Jurkat, Clone E6-1 (cell line): ENCODE measurements around the gene MRPS12.
"Not testable (repeated sequence)": the region's sequence is repeated elsewhere in the genome, so short reads cannot be mapped to it uniquely, and the experiment has no call there.

Source experiments
- DNase-seq: peaks from one replicate; pipeline ENCODE4 v3.0.0-alpha.2; 2011; ENCODE audit warnings: low read depth, low spot score
- H3K4me3 ChIP-seq: 2 replicates; pipeline ENCODE4 v1.5.1; 2011; ENCODE audit warnings: mild to moderate bottlenecking, low read length, control low read depth, moderate library complexity

MRPS12 gene

DNA sequence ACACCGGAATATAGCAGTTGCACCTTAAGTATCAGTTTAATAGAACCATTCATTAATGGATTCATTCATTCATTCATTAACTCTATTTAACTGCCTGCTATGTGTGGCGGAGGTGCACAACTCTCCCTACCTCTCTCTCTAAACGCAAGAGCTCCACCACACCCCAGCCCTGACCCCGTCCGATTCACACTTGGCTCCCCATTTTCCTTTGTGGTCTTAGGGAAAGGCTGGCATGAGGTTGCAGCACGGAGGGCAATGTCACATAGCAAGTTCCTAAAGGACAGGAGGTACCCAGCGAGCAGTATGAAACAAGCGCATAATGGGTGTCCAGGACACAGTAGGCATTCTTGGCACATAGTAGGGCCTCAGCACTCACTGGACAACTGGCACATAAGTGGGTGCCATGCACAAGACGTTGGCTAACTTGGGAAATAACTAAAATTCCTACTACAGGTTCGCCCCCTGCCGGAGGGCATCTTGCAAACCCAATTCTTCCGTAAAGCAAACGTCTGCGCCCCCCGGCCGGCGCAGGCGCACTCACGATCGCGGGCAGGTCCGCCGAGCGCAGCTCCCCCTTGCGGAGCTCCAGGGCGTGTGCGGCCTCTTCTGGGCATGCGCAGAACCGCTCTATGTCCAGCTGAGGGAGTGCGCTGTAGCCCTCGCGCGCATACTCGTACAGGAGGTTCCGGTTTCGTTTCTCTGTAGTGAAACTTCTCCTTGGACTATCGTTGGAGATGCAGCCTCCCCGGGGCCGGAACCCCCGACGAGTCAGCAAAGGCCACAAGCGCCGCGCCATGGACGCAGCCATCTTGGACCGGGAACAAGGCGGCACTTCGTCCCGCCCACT lies 592 bp upstream of the MRPS12 start, which contains the start of gene SARS2:
Gene SARS2, minus strand, starts transcription at position 835 of the 847 bp plus-strand sequence. Its CDS starts 27 bp downstream, at position 808.
- H3K4me3 ChIP-seq: peak within 1 kb of the TSS; percentile 98

DNA sequence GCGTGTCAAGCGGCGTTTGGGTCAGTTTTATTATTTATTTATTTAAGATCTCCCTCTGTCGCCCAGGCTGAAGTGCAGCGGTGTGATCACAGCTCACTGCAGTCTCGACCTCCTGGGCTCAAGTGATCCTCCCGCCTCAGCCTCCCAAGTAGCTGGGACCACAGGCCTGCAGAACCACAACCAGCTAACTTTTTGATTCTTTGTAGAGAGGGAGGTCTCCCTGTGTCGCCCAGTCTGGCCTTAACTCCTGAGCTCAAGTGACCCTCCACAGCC lies 713 bp downstream of the MRPS12 start:
- peak overlapping the region; percentile 98 for H3K4me3 ChIP-seq
- no peak for DNase-seq

More for the DNA sequence above, 592 bp upstream of the MRPS12 start, which contains the start of gene SARS2:
- peak; percentile 91 for DNase-seq

DNA sequence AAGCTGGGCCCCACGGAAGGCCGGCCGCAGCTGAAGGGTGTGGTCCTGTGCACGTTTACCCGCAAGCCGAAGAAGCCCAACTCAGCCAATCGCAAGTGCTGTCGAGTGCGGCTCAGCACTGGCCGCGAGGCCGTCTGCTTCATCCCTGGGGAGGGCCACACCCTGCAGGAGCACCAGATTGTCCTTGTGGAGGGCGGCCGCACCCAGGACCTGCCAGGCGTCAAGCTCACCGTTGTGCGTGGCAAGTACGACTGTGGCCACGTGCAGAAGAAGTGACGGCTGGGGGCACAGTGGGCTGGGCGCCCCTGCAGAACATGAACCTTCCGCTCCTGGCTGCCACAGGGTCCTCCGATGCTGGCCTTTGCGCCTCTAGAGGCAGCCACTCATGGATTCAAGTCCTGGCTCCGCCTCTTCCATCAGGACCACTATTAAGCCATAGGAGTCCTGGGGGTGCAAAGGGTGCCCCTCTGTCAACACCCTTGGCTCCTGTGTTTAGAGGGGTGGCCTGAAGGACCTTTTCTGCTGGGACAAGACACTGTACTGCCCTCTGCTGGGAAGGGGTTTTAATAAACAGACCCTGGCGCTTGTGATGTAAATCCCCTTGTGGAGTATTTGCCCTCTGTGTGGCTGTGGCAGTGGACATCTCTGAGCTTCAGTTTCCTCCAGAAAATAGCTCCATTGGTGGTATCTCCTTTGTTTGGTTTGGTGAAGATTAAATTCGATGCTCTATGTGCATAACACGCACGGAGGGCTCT lies 1.9 kb downstream of the MRPS12 start:
- peak; percentile 43 for DNase-seq
- H3K4me3 ChIP-seq: no peak overlapping the region

DNA sequence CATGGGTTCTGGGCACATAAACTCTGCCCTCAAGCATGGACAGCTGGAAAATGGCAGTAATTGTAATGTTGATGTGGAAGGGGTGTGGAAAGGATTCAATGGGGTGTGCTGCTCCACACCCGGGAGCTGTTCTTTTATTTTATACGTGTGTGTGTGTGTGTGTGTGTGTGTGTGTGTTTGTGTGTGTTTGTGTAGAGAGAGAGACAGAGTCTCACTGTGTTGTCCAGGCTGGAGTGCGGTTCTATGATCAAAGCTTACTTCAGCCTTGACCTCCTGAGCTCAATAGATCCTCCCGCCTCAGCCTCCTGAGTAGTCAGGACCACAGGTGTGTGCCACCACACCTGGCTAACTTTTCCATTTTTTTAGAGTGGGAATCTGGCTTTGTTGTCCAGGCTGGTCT lies 2.8 kb downstream of the MRPS12 start:
- H3K4me3 ChIP-seq: no peak overlapping the region
- DNase-seq: no peak

DNA sequence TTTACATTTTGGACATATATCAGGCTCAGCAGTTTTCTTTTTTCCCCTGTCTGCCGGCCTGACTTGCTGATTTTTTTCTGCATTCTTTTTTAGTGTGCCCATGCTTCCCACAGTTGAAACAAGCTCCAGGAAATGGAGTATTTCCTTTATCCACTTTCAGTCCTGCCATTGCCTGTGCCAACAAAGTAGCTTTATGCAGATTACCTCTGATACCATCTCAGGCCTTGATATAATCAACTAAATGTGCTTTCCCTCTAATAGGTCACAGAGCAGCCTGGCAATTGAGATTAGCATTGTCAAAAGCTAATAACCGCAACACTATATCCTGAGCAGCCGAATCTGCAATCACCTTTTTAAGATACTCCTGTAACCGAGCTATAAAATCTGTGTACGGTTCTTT lies 9.2 kb downstream of the MRPS12 start:
- DNase-seq: peak; percentile 46
- H3K4me3 ChIP-seq: no peak overlapping the region

DNA sequence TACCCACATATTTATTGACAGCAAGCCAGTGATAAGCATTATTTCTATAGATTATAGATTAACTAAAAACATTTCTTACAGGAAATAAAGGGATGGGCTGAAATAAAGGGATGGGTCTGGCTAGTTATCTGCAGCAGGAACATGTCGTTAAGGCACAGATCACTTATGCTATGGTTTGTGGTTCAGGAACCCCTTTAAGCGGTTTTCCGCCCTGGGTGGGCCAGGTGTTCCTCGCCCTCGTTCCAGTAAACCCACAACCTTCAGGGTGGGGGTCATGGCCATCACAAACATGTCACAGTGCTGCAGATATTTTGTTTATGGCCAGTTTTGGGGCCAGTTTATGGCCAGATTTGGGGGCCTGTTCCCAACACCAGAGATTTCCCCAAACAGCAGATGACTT lies 10.7 kb downstream of the MRPS12 start:
- peak; percentile 86 for DNase-seq
- not testable (repeated sequence) for H3K4me3 ChIP-seq

DNA sequence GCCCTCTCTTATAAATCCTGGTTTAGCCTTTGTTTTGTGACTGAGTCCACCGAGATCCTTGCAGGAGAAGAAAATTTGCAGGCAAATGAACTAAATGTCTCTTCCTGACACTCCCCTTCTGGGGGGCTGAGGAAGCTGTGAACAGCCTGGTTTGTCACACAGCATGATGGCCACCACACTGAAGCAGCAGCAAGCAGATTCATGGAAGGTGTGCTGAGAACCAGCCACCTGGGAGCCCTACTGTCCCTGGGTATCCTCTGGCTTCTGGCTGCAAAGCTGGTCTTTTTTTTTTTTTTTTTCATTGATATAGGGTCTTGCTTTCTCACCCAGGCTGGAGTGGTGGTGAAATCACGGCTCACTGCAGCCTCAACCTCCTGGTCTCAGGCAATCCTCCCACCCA lies 11.2 kb downstream of the MRPS12 start:
- DNase-seq: no peak
- no peak overlapping the region for H3K4me3 ChIP-seq

DNA sequence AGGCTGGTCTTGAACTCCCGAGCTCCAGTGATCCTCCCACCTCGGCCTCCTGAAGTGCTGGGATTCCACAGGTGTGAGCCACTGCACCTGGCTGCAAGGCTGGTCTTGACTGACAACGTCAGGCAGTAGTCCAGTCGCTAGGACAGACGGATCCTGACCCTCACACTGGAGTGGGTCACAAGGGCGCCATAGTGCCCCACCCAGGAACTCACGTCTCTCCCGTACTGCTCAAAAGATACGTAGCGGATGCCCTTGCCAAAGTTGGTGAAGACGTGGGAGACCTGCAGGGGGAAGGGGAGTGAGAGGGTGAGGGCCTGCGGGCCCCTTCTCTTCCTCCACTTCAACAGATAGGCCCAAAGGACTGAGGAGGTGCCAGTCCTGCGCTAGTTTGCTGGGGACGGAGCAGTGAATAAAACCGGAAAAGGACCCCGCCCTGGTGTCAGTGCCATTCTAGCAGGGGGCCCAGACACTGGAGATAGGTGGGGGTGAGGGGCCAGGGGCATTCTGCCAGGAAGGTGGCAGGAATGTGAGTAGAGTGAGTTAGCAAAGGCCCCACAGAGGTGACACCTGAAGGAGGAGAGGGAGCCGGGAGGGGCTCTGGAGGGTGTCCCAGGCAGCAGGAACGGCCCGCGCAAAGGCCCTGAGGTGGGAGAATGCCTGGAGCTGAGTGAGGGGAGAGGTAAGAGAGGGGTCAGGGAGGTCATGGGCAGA lies 11.9 kb downstream of the MRPS12 start:
- no peak for DNase-seq
- H3K4me3 ChIP-seq: no peak overlapping the region

DNA sequence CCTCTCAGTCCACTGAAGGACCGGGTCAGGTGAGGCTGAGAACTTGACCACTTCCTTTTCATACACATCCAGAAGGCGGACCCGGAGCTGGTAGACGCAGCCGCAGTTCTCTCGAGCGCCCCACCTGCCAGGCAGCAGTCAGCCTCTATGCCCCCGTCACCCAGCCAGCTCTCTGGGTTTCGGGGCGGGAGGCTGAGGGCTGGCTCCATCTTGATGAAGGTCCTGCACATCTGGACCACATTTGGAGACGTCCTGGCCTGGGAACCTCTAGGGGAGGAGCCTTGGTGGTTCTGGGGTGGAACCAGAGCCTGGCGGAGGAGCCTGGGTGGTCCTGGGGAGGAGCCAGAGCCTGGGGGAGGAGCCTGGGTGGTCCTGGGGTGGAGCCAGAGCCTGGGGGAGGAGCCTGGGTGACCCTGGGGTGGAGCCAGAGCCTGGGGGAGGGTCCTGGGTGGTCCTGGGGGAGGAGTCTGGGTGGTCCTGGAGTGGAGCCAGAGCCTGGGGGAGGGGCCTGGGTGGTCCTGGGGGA lies 14.3 kb downstream of the MRPS12 start:
- DNase-seq: no peak
- no peak overlapping the region for H3K4me3 ChIP-seq

DNA sequence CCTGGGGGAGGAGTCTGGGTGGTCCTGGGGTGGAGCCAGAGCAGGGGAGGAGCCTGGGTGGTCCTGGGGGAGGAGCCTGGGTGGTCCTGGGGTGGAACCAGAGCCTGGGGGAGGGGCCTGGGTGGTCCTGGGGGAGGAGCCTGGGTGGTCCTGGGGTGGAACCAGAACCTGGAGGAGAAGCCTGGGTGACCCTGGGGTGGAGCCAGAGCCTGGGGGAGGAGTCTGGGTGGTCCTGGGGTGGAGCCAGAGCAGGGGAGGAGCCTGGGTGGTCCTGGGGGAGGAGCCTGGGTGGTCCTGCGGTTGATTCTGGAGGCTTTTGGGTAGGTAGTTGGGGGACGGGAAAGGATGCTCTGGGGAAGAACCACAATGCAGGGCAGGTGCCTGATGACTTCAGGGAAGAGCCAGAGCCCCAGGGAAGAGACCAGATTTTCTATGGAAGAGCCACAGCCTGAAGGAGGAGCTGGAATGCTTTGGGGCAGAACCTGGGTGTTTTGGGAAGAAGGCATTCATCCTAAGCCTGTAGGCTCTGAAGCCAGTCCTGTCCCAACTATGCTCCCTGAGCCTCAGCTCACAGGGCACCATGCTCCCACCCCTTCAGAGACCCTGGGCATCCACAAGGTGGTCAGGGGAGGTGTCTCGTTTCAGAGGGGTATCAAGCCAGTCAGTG lies 15.0 kb downstream of the MRPS12 start:
- H3K4me3 ChIP-seq: no peak overlapping the region
- no peak for DNase-seq

DNA sequence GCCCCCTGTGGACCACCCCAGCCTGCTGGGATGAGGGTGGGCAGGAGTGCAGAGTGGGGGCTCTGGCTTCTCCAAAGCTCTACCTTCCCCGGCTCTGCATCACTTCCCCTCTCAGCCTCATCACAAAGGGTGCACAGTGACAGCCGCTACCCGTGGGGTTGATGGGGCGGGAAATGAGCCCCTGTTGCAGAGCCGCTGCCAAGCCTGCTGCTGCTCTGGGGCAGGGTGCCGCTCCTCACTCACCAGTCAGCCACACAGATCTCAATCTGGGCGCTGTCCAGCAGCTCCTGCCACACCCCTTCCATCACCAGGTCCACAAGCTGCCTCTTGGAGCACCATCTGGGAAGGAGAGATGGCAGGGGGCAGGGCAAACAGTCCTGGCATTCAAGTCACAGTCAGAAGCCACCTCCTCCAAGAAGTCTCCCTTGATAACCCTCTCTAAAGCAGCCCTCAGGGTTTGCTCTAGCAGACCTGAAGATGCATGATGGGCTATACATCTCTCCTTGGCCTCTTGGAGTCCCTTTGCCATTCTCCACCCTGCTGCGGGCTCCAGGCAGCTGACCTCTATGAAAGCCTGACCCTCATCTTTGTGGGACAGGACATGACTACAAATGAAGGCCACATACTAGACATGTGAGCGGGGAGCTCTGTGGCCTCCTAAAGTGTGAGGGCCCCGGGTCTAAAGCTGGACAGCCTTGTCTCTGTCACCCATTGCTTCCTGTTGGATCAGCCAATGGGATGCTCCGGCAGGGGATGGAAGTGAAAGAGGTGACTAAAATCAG lies 15.7 kb downstream of the MRPS12 start:
- no peak overlapping the region for H3K4me3 ChIP-seq
- no peak for DNase-seq

DNA sequence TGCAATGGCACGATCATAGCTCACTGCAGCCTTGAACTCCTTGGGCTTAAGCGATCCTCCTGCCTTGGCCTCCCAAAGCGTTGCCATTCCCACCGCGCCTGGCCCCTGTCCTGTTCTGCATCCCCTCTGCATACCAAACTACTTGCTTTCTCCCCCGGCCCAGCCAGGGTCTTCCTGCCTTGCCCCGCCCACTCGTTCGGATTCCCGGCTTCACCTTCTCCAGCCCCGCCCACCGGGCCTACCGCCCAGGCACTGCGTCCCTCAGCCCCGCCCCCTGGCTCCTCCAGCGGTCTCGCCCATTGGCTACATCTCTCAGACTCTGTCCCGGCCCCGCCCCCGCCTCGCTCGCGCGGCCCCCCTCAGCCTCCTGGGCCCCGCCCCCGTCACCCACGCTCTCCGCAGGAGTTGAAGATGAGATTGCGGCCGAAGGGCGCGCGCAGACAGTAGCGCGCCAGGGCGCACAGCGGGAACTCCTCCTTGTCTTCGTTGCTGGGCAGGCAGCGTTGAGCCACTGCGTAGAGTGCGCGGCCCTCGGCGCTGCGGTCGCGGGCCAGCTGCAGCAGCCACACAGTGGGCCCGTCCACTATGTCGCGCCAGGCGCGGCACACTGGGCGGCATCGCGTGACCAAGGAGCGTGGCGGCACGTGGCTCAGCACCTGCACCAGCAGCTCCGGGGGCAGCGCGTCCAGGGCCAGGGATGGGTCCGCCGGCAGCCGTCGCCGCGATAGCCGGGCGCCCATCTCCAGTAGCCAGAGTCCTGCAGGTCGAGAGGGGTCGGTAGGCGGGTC lies 19.0 kb downstream of the MRPS12 start:
- H3K4me3 ChIP-seq: no peak overlapping the region
- no peak for DNase-seq

DNA sequence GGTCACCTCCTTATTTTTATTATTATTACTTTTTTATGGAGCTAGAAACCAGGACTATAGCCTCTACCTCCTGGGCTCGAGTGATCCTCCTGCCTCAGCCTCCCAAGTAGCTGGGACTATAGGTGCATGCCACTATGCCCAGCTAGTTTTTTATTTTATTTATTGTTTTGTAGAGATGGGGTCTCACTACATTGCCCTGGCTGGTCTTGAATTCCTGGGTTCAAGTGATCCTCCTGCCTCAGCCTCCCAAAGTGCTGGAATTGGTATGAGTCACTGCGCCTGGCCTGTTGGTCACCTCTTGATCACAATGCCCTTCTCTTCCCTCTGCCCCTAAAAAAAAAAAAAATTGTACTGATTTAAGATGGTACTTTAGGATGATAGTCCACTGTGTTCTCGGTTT lies 20.4 kb downstream of the MRPS12 start:
- DNase-seq: no peak
- H3K4me3 ChIP-seq: no peak overlapping the region

DNA sequence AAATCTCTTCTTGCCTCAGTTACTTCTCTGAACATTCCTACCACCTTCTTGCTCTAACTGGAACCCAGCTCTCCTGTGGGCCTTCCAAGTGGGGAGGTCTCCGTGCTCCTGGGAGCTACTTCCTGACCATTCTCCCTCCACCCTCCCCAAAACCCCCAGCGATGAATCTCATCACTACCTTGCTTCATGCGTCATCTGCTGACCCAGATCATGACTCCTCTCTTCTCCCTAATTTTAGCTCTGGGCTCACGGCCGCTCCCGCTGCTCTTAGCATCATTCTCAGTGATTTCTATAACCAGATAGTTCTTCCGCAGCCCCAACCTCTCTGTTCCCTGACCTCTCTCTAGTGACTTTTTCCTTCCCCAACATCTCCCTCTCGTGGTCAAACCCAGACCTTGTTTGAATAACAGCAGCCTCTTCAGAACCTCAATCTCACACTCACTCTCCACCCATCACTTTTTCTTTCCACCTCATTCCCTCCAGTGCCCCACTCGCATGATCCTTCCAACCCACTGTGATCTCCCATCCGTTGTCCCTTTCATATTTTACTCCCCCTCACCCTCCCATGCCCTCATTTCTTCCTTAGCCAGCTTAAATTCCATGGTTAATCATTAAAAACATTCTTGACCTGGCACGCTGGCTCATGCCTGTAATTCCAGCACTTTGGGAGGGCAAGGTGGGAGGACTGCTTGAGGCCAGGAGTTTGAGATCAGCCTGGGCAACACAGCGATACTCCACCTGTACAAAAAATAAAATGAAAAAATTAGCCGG lies 21.8 kb downstream of the MRPS12 start:
- DNase-seq: peak; percentile 57
- no peak overlapping the region for H3K4me3 ChIP-seq

DNA sequence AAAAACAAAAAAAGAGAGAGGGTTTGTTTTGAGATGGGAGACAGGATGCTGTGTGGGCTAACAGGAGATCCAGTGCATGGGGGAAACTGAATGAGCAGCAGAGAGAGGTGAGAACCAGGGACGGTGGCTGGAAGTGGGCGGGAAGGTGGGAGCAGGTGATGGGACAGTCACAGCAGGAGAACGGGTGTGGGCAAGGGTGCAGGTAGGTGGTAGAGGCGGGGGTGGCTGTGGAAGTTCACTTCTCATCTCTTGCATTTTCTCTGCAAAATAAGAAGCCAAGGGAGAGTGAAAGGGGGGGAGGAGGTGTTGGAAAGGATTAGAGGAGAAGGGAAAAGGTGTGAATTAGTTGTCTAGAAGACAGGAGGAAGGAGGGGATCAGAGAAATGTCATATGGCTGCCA lies 22.9 kb downstream of the MRPS12 start:
- no peak for DNase-seq
- H3K4me3 ChIP-seq: no peak overlapping the region

DNA sequence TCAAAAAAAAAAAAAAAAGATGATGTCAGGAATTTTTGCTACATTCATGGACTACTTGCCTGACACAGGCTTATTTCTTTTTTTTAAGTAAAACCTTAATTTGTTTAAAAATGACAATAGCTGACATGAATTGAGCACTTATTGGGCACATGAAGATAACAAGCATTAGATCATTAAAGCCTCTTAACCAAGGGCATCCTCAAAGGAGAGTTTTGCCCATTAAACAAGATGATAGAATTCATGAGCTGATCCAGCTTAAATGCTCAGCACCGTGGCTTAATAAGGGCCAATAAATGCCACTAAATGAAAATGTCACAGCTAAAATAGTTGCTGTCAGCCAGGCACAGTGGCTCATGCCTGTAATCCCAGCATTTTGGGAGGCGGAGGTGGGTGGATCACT lies 25.5 kb downstream of the MRPS12 start:
- DNase-seq: no peak
- H3K4me3 ChIP-seq: no peak overlapping the region

DNA sequence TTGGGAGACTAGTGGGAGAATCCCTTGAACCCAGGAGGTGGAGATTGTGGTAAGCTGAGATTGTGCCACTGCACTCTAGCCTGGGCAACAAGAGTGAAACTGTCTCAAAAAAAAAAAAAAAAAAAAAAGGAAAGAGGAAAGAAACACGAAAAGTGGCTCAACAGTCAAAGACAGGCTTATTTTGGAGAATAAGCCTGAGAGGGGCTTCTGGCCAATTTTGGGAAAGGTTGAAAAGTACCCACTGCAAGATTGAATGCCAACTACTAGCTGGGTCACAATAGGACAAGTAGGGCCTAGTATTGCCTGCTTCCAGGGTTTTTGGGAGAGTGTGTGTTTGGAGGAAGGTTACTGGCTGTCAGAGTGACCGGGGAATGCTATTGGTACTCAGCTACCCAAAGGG lies 27.6 kb downstream of the MRPS12 start:
- no peak for DNase-seq

More for the DNA sequence above, 27.6 kb downstream of the MRPS12 start:
- H3K4me3 ChIP-seq: no peak overlapping the region
